ENCODE measurements around the gene SERPINB5.

DNA sequence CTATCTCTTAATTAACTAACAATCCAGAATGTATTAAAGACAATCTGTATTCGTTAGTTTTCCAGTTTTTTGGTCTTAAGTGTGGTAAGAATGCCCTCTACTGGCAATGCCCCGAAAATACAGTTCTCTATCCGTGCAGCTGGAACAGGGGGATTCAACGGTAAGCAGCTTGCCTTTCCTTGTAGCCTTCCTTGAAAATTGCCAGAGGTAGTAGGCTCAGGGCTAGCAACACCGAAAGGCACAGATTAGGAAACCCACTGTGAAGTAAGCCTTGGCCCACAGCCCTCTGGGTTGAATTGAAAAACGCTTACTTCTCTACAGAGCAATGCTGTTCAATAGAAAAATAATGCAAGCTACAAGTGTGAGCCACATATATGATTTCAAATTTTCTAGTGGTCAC, 37.4 kb upstream of the SERPINB5 start:
- TF ChIP-seq, protein P1, sequence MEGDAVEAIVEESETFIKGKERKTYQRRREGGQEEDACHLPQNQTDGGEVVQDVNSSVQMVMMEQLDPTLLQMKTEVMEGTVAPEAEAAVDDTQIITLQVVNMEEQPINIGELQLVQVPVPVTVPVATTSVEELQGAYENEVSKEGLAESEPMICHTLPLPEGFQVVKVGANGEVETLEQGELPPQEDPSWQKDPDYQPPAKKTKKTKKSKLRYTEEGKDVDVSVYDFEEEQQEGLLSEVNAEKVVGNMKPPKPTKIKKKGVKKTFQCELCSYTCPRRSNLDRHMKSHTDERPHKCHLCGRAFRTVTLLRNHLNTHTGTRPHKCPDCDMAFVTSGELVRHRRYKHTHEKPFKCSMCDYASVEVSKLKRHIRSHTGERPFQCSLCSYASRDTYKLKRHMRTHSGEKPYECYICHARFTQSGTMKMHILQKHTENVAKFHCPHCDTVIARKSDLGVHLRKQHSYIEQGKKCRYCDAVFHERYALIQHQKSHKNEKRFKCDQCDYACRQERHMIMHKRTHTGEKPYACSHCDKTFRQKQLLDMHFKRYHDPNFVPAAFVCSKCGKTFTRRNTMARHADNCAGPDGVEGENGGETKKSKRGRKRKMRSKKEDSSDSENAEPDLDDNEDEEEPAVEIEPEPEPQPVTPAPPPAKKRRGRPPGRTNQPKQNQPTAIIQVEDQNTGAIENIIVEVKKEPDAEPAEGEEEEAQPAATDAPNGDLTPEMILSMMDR (IDR thresholded peaks at IDR 0.05; ENCODE audit: poor library complexity): peak; percentile 85
- TF ChIP-seq EZH2 (IDR thresholded peaks at IDR 0.05; ENCODE audit: borderline replicate concordance) (no peak), EZH2phosphoT487 (IDR thresholded peaks at IDR 0.05; ENCODE audit: low read depth, severe bottlenecking, unreplicated experiment) (no peak)
